Measurements from ENCODE around the gene PRPS1.
"Not testable (repeated sequence)": the region's sequence is repeated elsewhere in the genome, so short reads cannot be mapped to it uniquely, and the experiment has no call there.

PRPS1 gene

DNA sequence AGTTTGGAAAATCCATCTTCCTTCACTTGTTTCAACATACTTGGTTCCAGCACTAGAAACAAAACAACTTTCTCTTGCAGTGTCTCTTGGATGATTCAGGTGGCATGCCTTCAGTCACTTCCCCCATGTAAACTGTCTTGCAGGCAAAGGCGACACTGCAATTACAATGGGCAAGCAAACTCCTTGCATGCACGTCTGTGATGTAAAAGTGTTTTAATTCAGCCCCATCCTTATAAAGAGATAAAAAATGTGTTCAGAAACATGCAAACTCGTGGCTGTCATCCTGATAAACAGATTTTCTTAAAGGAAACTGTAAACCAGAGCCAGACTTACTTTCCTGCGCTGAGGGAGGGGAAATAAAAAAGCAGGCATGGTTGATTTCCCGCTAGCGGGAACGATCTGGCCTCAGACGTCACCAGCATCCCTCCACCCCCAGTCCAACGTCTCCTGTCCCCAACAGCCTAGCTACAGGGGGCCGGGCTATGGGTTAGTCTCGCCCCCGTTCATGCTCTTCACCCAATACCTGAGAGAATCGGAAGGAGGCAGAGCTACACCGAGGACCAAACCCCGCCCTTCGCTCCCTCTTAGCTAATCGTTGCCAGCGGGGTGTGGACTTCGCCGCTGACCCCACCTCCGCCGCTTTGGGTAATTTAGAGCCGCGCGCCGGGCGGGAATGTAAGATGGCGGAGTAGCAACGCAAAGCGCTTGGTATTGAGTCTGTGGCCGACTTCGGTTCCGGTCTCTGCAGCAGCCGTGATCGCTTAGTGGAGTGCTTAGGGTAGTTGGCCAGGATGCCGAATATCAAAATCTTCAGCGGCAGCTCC is at the start of gene PRPS1:
TSS of gene PRPS1 (plus strand) at position 673 of the 824 bp plus-strand sequence. CDS start at position 792, 119 bp downstream.
- peak; percentile 93 for DNase-seq

DNA sequence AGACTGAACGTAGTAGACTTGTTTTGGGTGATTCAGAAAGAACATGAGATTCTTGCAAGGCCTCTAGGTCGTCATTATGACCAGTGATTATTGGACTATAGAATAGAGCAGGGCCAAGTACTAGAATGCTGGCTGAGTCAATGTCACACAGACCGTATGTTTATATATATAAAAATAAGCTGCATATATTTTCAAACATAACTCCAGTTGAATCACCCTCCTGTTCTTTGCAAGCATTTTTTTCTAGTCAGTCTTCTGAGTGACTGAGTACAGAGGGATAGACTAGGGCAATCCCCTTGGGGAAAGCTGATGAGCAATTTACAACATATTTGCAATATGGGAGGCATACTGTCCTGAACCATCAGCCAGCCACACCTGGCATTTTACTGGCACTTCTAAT is 48.4 kb upstream of the PRPS1 start:
- DNase-seq = no peak

DNA sequence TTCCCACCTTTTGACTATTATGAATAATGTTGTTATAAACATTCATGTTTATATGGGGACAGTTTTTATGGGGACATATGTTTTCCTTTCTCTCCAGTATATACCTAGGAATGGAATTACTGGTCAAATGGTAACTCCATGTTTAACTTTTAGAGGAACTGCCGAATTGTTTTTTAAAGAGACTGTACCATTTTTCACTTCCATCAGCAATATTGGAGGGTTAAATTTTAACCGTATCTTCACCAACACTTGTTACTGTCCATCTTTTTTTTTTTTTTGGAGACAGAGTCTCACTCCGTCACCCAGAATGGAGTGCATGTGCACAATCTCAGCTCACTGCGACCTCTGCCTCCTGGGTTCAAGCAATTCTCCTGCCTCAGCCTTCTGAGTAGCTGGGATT is 46.4 kb upstream of the PRPS1 start:
- DNase-seq = no peak

DNA sequence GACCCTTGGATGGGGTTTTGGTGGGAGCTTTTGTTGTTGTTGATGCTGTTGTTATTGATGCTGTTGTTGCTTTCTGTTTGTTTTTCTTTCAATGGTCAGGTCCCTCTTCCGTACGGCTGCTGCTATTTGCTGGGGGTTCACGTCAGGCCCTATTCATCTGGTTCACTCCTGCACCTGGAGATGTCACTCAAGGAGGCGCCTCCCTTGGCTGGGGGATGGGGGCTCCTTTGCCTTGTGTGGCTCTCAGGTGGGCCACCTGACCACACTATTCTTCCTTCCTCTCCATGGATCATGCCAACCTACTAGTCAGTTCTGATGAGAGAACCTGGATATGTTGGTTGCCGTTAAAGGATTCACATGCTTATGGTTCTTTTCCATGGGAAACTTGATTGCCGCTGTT is 39.1 kb upstream of the PRPS1 start:
- DNase-seq = no peak

DNA sequence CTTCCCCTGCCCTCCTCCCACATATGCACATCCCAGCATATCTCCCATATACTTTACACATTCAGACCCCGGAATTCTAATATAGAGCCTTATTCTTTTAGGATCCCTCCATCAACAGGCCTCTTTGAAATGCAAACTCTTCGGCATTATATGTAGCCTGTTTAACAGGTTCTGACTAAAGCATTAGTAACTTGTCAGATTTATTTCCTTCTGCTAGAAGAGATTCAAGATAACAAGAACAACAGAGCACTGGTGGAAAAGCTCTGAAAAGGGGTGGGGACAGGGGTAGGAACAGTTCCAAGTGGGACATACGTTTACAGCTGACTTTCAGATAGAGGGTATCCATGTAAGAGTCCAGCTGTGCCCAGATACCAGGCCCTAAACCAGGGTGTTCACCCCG is 31.7 kb upstream of the PRPS1 start:
- no peak for DNase-seq

DNA sequence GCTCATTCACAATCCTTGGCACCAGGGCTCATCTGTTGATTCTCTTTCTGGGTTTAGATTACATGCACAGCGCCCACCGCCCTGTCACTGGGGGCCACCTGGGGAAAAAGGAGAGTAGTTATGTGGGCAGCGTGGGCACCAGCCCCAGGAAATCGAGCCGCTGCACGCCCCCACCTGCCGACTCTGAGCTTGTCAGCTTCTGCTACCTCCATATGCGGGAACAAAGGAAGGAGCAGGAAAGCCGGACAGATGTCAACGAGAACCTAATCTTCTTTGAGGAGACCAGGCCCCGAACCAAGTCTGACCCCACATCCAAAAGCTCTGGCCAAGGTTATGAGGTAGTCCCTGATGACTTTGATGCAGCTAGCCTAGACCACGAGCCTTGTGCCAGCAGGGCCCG is 31.0 kb upstream of the PRPS1 start:
- DNase-seq = no peak

DNA sequence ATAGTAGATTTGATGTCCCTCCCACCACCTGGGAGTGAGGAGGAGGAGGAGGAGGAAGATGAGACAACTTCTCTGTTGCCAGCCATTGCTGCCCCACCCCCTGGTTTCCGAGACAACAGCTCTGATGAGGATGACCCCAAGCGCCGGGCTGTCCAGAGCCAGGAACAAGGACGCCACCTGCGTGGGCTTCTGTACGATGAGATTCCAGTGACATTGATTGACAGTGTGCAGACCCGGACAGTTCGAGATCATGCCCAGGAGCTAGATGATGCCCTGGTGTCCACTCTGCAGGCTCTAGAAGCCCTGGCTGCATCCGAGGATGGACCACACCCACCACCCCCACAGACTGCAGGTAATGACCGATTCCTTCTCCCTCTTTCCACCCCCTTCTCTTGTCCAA is 30.5 kb upstream of the PRPS1 start:
- no peak for DNase-seq

DNA sequence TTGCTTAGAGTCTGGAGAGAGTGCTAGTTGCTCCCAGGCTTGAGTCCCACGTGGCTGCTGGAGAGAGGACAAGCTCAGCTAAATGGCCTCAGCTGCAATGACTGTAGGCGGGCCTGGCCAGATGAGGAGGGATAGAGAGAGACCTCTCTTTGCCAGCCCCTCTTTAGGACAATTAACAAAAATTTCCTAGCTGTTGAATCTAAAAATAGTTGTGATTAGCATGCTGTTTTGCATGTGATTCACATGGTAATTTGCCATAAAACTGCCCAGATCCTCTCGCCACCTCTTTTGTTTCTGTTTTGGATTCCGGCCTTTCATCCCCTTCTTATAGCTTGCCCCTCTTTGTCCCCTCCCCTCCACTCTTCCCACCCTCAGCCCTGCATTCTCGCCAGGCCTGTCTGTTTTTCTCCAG is 28.9 kb upstream of the PRPS1 start:
- DNase-seq = no peak

DNA sequence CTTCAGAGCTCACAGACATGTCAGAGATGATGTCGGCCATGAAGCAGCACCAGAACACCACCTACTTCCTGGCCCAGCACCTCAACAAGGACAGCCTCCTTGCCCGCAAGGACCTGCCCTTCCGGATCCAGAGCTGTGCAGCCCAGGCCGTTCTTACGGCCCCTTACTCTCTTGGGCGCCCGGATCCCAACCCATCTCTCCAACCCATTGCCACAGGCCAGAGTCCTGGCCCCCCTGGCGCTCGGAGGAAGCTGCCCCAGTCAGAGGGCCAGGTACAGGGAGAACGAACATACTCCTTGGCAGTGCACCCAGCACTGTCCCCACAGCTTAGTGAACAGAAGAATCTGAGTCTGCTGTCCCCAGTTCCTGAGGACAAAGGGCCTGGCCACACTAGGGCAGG is 27.9 kb upstream of the PRPS1 start:
- DNase-seq = no peak

DNA sequence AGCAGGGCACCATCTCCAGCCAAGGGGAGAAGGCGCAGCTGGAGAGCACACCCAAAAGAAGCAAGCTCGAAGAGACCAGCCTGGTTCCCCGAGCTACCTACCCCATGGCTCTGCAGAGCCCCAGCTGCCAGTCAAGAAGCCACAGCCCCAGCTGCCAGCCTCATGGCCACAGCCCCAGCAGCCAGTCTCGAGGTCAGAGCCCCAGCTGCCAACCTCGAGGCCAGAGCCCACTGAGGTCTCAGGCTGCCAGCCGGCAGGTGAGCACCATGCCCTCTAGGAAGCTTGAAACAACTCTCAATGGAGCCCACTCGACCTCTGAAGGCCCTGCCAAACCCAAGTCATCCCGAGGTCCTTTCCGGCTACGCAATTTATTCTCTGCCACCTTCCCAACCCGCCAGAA is 27.0 kb upstream of the PRPS1 start:
- DNase-seq = no peak

DNA sequence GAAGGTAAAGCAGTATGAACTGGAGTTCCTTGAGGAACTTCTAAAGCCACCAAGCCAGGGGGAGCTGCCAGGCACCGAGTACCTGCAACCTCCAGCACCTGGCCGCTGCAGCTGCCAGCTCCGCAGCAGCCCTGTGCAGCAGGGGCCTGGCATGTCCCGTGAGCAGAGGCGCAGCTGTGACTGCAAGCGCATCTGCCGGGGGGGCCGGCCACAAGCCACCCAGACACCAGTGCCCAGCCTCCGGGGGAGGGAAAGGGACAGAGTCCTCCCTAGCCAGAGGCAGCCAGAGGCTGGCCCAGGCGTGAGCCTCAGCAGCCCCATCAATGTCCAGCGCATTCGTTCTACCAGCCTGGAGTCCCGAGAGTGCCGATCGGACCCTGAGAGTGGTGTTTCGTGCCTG is 26.6 kb upstream of the PRPS1 start:
- no peak for DNase-seq

DNA sequence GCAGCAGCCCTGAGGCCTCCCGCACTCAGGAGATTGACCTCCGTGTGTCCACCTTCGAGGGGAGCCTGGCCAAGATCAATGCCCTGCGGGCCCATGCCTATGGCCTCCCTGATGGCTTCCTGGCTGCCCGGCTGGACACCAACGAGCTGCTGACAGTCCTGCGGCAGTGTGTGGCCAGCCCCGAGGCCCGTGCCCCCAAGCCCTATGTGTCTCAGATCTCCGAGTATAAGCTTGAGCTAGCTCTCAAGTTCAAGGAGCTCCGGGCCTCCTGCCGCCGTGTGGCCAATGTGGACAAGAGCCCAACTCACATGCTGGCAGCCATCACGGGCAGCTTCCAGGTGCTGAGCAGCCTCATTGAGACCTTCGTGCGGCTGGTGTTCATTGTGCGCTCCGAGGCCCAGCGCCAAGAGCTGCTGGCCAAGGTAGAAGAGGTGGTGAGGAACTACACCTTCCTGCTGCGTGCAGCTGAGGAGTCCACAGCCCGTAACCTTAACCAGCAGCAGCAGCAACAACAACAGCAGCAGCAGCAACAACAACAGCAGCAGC is 25.5 kb upstream of the PRPS1 start:
- no peak for DNase-seq

DNA sequence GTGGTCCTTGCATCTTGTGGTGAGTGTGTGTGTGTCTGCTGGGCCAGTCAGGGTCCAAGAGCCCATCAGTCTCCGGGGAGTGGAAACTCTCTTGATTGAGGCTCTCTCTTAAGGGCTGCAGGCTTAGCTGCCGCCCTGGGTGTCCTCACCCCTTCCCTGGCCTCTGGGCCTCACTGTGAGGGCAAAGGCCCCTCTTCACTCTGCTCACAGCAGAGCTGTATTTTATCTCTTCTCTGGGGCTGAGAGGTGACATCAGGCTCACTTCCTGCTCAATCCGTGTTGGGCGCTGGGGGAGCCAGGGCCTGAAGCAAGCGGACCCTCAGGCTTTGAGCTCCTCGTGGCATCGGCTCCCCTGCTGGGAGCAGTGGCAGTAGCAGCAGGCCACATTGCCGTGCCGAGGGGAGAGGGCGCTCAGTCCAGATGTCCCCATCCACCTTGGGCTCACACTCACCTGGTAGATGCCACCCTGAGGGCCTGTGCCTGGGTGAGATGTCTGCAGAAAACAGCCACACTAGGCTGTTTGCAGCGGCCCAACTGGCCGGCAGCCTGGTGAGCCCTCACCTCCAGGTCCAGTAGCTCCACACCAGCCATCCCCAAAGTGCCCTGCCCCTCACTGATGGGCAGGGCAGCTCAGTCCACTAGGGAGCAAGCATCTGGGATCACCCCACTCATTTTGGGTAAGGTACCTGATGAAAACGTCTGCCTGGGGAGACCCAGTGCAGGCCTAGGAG is 24.7 kb upstream of the PRPS1 start:
- DNase-seq = no peak

DNA sequence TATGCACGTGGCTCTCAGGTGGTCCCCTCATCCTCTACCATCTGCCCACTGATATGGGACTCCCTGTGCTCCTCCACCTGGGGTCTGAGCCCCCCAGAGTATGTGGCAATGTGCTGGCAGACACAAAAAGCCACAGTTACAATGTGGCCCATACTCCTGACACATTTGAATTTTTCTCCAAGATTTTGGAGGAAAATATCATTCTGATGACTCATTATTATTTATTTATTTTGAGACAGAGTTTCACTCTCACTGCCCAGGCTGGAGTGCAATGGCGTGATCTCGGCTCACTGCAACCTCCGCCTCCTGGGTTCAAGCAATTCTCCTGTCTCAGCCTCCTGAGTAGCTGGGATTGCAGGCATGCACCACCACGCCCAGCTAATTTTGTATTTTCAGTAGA is 19.2 kb upstream of the PRPS1 start:
- not testable (repeated sequence) for DNase-seq

DNA sequence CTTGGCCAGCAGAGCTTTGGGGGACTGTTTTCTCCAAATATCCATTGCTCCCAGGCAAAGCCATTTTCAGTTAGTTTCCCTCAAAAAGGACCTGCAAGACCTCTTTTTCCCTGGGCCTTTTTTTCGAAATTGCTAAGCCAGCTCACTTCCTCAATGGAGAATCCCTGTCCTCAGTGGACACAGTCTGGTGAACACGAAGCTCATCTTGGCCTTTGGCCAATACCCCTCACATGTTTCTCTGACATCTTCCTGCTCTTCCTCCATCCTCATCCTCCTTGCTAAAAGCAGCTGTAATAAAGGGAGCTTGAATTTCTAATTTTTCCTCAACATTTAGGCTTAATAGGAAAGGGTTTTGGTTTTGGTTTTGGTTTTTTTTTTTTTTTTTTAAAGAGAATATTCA is 17.6 kb upstream of the PRPS1 start:
- DNase-seq = no peak

DNA sequence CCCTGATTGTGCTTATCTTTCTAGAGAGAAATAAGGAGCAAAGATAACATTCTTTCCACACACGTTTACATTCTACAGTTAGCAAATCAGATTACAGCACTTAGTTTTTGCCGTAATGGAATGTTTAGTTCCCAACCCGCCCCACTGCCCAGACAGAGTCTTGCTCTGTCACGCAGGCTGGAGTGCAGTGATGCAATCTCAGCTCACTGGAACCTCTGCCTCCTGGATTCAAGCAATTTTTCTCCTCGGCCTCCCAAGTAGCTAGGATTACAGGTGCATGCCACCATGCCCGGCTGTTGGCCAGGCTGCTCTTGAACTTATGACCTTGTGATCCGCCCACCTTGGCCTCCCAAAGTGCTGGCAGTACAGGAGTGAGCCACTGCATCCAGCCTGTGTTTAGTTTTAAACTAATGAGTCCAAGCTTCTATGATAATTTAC is 8.4 kb upstream of the PRPS1 start:
- DNase-seq = no peak

DNA sequence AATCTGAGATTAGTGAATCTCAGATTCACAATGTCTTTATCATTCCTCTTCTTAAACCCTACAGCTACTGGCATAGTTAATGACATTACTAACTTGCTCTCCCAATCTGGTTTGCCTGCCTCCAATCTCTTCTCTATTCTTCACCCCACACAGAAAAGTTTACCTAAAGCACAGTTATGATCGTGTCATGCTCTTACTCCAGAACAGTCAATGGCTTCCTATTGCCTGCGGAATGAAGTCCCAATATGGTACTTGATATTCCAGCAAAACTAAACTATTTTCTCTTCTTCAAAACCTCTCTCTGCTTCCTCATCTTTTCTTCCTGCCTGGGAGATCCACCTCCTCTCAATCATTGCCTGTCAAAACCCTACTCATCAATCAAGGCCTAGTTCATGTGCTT is 3.4 kb upstream of the PRPS1 start:
- DNase-seq = no peak

DNA sequence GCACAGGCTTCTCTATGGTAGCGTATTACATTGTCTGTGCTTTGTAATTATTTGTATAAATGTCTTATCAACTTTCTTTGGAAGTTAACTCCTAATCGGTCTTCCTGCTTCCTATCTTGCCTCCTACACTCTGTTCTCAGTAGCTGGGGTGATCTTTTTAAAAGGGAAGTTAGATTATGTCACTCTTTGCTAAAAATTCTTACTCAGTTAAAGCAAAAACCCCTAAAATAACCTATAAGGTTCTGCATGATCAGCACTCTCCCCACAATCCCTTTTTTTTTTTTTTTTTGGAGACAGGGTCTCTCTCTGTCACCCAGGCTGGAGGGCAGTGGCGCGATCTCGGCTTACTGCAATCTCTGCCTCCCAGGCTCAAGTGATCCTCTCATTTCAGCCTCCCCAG is 2.6 kb upstream of the PRPS1 start:
- DNase-seq = no peak

DNA sequence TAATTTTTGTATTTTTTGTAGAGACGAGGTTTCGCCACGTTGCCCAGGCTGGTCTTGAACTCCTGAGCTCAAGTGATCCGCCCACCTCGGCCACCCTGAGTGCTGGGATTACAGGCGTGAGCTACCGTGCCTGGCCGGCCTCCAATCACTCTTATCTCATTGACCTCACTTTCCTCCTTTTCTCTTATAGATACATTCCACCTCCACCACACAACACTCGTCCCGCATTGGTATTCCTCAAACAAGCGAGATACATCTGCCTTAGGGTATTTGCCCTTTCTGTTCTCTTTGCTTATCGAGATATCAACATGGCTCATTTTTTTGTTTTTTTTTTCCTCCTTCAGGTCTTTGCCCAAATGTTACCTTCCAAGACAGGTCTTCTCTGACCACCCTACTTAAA is 1.8 kb upstream of the PRPS1 start:
- no peak for DNase-seq

DNA sequence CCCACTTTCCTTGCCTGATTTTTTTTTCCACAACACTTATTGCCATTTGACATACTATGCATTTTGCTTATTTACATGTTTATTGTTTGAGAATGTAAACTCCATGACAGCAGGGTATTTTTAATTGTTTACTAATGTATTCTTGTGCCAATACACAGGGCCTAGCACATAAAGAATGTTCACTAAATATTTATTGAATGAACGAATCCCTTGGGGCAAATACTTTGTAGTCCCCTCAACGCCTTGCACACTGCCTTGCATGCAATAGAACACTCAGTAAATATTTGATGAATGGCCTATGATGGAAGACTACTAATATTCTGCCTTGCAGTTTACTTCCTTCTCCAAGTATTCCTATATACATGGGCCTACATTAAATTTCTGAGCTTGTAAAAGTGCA is 1.4 kb upstream of the PRPS1 start:
- DNase-seq = no peak

DNA sequence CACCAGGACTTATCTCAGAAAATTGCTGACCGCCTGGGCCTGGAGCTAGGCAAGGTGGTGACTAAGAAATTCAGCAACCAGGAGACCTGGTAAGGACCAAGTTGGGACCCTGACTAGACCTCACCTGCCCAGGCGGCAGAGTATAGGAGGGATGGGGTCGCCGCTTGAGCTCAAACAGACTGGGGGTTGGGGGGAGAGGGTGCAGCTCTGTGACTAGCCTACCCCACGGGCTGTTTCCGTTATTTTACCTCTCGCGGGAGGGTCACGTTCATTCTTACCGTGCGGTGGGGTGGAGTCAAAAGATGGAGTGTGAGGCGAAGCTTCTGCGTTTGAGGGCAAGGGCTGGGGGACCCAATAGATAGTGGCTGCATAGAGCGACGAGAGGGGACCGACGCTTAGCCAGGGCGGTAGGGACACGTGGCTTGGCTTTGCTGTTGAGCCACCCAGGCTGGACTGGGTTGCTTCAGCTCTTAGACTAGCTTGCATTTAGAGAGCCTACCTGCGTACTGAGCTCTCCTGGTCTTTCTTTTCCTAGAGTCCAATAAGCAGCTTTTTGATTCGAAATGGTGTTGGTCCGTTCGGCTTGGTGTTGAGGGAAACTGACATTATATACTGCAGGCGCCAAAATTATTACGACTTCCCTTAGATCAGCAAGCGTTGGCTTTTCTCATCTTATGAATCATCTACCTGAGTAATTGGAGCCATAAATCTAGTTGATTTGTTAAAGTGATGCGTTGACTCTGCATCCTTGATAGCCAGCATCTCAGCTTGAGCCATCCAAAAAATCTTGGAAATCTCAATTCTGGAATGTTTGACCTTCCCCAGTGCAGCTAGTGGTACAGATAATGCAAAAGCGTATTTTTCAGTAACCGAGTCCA is 591 bp downstream of the PRPS1 start:
- peak; percentile 67 for DNase-seq

DNA sequence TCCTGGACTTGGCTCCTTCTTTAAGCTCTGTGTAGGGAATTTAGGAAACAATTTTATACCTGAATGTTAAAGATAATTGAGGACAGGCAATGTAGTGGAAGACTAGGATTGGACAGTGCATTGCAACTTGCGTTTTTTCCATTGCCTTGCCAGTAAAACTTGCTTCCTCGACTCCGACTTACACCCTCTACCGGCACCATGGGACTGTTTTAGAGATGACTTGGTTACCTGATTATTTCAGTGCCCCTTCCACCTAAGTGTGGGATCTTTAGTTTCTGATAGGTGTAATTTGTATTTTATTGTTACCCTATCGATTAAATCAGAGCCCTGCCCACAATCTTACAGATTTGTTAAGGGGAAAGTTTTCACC is 1.2 kb downstream of the PRPS1 start:
- peak; percentile 19 for DNase-seq

DNA sequence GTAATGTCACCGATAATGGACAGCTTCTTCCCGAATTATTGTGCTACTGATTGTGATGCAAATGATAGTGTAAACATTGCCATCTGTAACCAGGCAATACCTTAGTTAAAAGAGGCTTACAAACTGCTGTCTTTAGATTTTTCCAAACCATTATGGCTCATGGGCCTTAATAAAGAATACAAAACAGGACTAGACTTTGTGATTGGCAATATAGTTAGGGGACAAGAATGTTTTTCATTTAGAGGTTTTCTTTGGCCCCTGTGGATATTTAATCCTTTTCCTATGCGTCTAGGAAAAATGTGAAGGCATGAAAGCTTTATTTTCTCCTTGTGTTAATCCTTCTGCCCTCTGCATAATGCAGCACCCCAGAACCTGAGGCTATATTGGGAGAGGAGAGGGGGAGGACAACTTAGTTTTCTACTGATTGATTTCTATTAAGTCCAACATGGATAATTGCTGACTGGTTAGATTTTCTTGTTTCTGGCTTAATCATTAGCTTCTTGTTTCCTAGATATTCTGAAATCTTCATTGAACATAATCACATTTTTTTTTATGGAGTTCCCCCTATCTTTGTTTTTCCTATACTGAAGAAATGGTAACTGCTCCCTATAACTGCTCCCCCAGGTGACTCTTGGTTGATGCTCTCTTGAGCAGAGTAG is 1.9 kb downstream of the PRPS1 start:
- no peak for DNase-seq
